Heart left ventricle (tissue), 13 donors: ENCODE results near the gene CBX8.

ENCODE experiments used
- CTCF ChIP-seq, 12 donors: fragments of 200-600 bp; sonication (generic) in 4 of 12; IDR thresholded peaks; one replicate each; pipeline versions ENCODE4 v1.5.0 to v1.8.0; 2018 to 2022; ENCODE audit warnings: antibody characterized with exemption in 12 of 12, mild to moderate bottlenecking in 5 of 12
- POLR2A ChIP-seq, 2 donors: fragments of 450-650 bp; IDR thresholded peaks; one replicate each; pipeline ENCODE4 v1.6.1; 2017; ENCODE audit warnings: antibody characterized with exemption in 2 of 2, mild to moderate bottlenecking in 2 of 2, moderate library complexity in 2 of 2
- donor health status: ischemic (EF 13 %, LVEDD 7.1; RV severe dilation, severe dysfunction).
- donor health status: DM: no; HTN: yes; CAD: no.
- donor health status: DM: no; HTN: no; CAD: no.
- donor health status: ischemic (EF 25% LVEDD 6.9; RV normal size, moderate dysfunction).
- donor health status: ischemic (EF 25% LVEDD 5.7; RV mildly dilated, moderate dysfunction).
- donor health status: ischemic (EF 35%, LVEDD 5.7; RV mildly dilated, moderate dysfunction).
- donor health status: nonischemic (EF 11% LVEDD 7.7; RV severe dilation, severe dysfunction).
- donor health status: DM: yes; HTN: yes; CAD: no.
- donor health status: PGD.
- donor health status: ischemic (EF 29% LVEDD 5.4; RV normal size, mild dysfunction).
- donor health status: nonischemic (EF 23%, LVEDD 6.1; RV moderate dilation, normal function).

GRCh38 chr17:79778504-79779083 lies 18.3 kb downstream of the CBX8 start:
- no peak for TF ChIP-seq CTCF (IDR thresholded peaks at IDR 0.05)
- TF ChIP-seq POLR2A (IDR thresholded peaks at IDR 0.05): no peak
